Neural progenitor cell (in vitro differentiated cells): ENCODE data around the gene BCL2L13. TPM values are rescaled to one million over a fixed set of nuclear protein-coding genes. Genes with fewer than 3 reads are reported as not detected.
"Not testable (repeated sequence)": the region's sequence is repeated elsewhere in the genome, so short reads cannot be mapped to it uniquely, and the experiment has no call there.

Experiments used
- DNase-seq: peaks from one replicate; pipeline ENCODE4 v3.0.0-alpha.2; 2016; ENCODE audit warnings: low spot score
- H2AFZ ChIP-seq: fragments of 200-600 bp; sonication (generic); replicated peaks from 2 replicates; pipeline ENCODE4 v1.6.1; 2016; ENCODE audit warnings: antibody characterized with exemption
- H3F3A ChIP-seq: fragments of 200-600 bp; sonication (generic); 2 replicates; pipeline ENCODE4 v1.6.1; 2016; ENCODE audit warnings: antibody characterized with exemption, low read depth
- H3K27ac ChIP-seq: fragments of 200-600 bp; sonication (generic); 2 replicates; pipeline ENCODE4 v1.5.1; 2016; ENCODE audit warnings: mild to moderate bottlenecking
- H3K27me3 ChIP-seq: fragments of 200-600 bp; sonication (generic); 2 replicates; pipeline ENCODE4 v1.6.1; 2016; ENCODE audit warnings: mild to moderate bottlenecking, moderate library complexity
- H3K36me3 ChIP-seq: fragments of 200-600 bp; sonication (generic); 2 replicates; pipeline ENCODE4 v1.5.1; 2016
- H3K4me1 ChIP-seq: fragments of 200-600 bp; sonication (generic); 2 replicates; pipeline ENCODE4 v1.6.1; 2016; ENCODE audit warnings: mixed run types
- H3K4me2 ChIP-seq: fragments of 200-600 bp; sonication (generic); 2 replicates; pipeline ENCODE4 v1.6.1; 2016
- H3K4me3 ChIP-seq: fragments of 200-600 bp; sonication (generic); 2 replicates; pipeline ENCODE4 v1.5.1; 2016
- H3K79me2 ChIP-seq: fragments of 200-600 bp; sonication (generic); 2 replicates; pipeline ENCODE4 v1.6.1; 2016; ENCODE audit warnings: low read depth
- H3K9ac ChIP-seq: fragments of 200-600 bp; sonication (generic); 2 replicates; pipeline ENCODE4 v1.6.1; 2016
- H3K9me3 ChIP-seq: fragments of 200-600 bp; sonication (generic); 2 replicates; pipeline ENCODE4 v1.5.1; 2016; ENCODE audit warnings: low read depth
- H4K20me1 ChIP-seq: fragments of 200-600 bp; sonication (generic); 2 replicates; pipeline ENCODE4 v1.6.1; 2016; ENCODE audit warnings: low read depth
- H3K27ac Mint-ChIP-seq: 3 replicates; pipeline ENCODE4 v1.8.0; 2021; ENCODE audit warnings: mixed read lengths
- H3K27me3 Mint-ChIP-seq: 2 replicates; pipeline ENCODE4 v1.8.0; 2022; ENCODE audit warnings: low read depth, mild to moderate bottlenecking, inconsistent platforms, moderate library complexity, mixed read lengths; ENCODE audit not compliant: insufficient read depth
- H3K36me3 Mint-ChIP-seq: 3 replicates; pipeline ENCODE4 v1.8.0; 2021; ENCODE audit warnings: mixed read lengths
- H3K4me1 Mint-ChIP-seq: 3 replicates; pipeline ENCODE4 v1.8.0; 2021; ENCODE audit warnings: mixed read lengths
- H3K4me3 Mint-ChIP-seq: 3 replicates; pipeline ENCODE4 v1.8.0; 2021; ENCODE audit warnings: mild to moderate bottlenecking, moderate library complexity, mixed read lengths
- H3K9me3 Mint-ChIP-seq: 3 replicates; pipeline ENCODE4 v1.8.0; 2020; ENCODE audit warnings: mixed read lengths
- EZH2 ChIP-seq: fragments of 200-600 bp; sonication (generic); IDR thresholded peaks from 2 replicates; pipeline ENCODE4 v1.6.1; 2017; ENCODE audit warnings: antibody characterized with exemption, mild to moderate bottlenecking, moderate library complexity
- EZH2phosphoT487 ChIP-seq: fragments of 200-600 bp; sonication (generic); IDR thresholded peaks from 2 replicates; pipeline ENCODE4 v1.6.1; 2017; ENCODE audit warnings: antibody characterized with exemption
- total RNA-seq: library from RNA; depleted of rRNA; stranded (reverse); fragments of >200 nt; gene quantifications from 2 replicates; pipeline ENCODE4 v1.2.3, GENCODE V29; 2015; ENCODE audit warnings: low replicate concordance
- TF ChIP-seq, protein P1 (sequence below): fragments of 200-600 bp; sonication (generic); IDR thresholded peaks from 2 replicates; pipeline ENCODE4 v1.5.1; 2017; ENCODE audit warnings: antibody characterized with exemption, mild to moderate bottlenecking

BCL2L13 gene
- total RNA-seq, 1 donor from 2014 or later = 47.7 TPM

DNA sequence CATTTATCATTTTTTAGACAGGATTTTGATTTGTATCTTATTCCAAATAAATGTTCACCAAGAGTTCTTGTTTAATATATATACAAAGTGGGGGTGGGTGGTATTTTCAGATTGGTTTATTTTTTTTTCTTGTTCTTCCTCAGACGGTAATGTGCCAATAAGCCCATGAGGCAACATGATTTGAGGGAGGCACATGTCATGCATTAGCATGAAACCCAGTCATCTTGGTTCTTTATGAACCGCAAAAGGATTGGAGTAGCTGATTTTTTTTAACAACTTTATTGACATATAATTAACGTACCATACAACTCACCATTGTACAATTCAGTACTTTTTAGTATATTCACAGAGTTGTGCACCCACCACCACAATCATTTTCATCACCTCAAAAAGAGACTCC is 2.7 kb downstream of the BCL2L13 start:
- DNase-seq = no peak
- Mint-ChIP-seq H3K4me3 (peak overlapping the region; percentile 67), H3K27me3 (no peaks in the 10 kb centered on the region), H3K27ac (no peak overlapping the region), H3K36me3 (peaks cover 11% of the 10 kb centered on the region), H3K4me1 (peaks cover 18% of the 10 kb centered on the region), H3K9me3 (no peaks in the 10 kb centered on the region)
- Histone ChIP-seq H3K9ac (no peak overlapping the region), H3K27ac (no peak overlapping the region), H3K9me3 (no peaks in the 10 kb centered on the region), H2AFZ (no peak overlapping the region), H3K4me1 (peaks cover 9% of the 10 kb centered on the region), H3F3A (peaks cover 32% of the 10 kb centered on the region), H3K27me3 (no peaks in the 10 kb centered on the region), H3K4me3 (no peak overlapping the region), H3K36me3 (no peaks in the 10 kb centered on the region), H3K79me2 (peaks cover 52% of the 10 kb centered on the region), H3K4me2 (no peak overlapping the region), H4K20me1 (no peaks in the 10 kb centered on the region)
- no peak for TF ChIP-seq EZH2
- no peak for TF ChIP-seq EZH2phosphoT487
- TF ChIP-seq, protein P1, sequence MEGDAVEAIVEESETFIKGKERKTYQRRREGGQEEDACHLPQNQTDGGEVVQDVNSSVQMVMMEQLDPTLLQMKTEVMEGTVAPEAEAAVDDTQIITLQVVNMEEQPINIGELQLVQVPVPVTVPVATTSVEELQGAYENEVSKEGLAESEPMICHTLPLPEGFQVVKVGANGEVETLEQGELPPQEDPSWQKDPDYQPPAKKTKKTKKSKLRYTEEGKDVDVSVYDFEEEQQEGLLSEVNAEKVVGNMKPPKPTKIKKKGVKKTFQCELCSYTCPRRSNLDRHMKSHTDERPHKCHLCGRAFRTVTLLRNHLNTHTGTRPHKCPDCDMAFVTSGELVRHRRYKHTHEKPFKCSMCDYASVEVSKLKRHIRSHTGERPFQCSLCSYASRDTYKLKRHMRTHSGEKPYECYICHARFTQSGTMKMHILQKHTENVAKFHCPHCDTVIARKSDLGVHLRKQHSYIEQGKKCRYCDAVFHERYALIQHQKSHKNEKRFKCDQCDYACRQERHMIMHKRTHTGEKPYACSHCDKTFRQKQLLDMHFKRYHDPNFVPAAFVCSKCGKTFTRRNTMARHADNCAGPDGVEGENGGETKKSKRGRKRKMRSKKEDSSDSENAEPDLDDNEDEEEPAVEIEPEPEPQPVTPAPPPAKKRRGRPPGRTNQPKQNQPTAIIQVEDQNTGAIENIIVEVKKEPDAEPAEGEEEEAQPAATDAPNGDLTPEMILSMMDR = no peak

DNA sequence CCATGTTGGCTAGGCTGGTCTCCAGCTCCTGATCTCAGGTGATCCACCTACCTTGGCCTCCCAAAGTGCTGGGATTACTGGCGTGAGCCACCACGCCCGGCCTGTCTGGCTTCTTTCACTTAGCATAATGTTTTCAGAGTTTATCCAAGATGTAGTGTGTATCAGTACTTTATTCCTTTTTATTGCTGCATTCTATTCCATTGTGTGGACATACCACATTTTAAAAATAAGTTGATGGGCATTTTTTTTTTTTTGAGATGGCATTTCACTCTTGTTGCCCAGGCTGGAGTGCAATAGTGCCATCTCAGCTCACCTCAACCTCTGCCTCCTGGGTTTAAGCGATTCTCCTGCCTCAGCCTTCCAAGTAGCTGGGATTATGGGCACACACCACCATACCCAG is 3.8 kb downstream of the BCL2L13 start:
- peaks cover 60% of the 10 kb centered on the region for H3K79me2 ChIP-seq
- H2AFZ ChIP-seq, H3K4me3 Mint-ChIP-seq: not testable (repeated sequence)

DNA sequence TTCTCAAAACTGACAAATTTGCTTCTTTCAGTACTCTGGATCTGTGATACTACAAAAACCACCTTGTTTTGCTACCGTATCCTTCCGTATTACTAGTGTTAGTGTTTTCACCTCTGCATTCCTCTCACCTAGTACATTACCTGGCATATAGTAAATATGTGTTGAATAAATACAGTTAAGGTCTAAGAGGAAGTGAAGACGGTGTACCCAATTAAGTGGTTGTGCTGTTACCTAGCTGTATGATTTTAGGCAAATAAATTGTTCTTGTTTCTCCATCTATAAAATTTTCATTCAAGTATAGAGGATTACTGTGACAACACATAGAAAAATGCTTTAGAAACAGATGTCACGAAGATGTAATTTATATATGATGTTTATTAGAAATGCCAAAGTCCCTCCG is 8.9 kb downstream of the BCL2L13 start:
- Histone ChIP-seq H3K4me3 (no peak overlapping the region), H3K9ac (no peak overlapping the region), H3K27me3 (no peaks in the 10 kb centered on the region), H2AFZ (no peak overlapping the region), H3K9me3 (no peaks in the 10 kb centered on the region), H3K4me2 (no peak overlapping the region), H3K79me2 (peaks cover 41% of the 10 kb centered on the region), H3F3A (peaks cover 9% of the 10 kb centered on the region), H3K36me3 (no peaks in the 10 kb centered on the region), H4K20me1 (no peaks in the 10 kb centered on the region), H3K27ac (no peak overlapping the region), H3K4me1 (no peaks in the 10 kb centered on the region)
- Mint-ChIP-seq H3K27ac (no peak overlapping the region), H3K4me3 (no peak overlapping the region), H3K36me3 (peaks cover 4% of the 10 kb centered on the region), H3K27me3 (peaks cover 2% of the 10 kb centered on the region), H3K9me3 (no peaks in the 10 kb centered on the region), H3K4me1 (no peaks in the 10 kb centered on the region)
- no peak for TF ChIP-seq EZH2phosphoT487
- TF ChIP-seq EZH2 = no peak
- TF ChIP-seq, protein P1 = no peak
- no peak for DNase-seq

More for the DNA sequence above, 3.8 kb downstream of the BCL2L13 start:
- H3K4me1 ChIP-seq, H3K36me3 ChIP-seq, H3K4me3 ChIP-seq, H3K27me3 ChIP-seq, H3K9ac ChIP-seq, H3K27ac ChIP-seq, H3K9me3 ChIP-seq, DNase-seq, H3K4me2 ChIP-seq, H3K27me3 Mint-ChIP-seq, H3K27ac Mint-ChIP-seq, H4K20me1 ChIP-seq, H3K9me3 Mint-ChIP-seq: not testable (repeated sequence)
- Mint-ChIP-seq H3K36me3 (peaks cover 11% of the 10 kb centered on the region), H3K4me1 (peaks cover 18% of the 10 kb centered on the region)
- peaks cover 25% of the 10 kb centered on the region for H3F3A ChIP-seq

- Histone ChIP-seq H3K4me1 (no peaks in the 10 kb centered on the region), H3K9ac (no peak overlapping the region), H3K4me2 (no peak overlapping the region), H3K27ac (no peak overlapping the region), H3F3A (peaks cover 9% of the 10 kb centered on the region), H3K79me2 (peaks cover 35% of the 10 kb centered on the region), H3K9me3 (no peaks in the 10 kb centered on the region), H3K27me3 (no peaks in the 10 kb centered on the region), H2AFZ (no peak overlapping the region), H3K4me3 (no peak overlapping the region), H4K20me1 (no peaks in the 10 kb centered on the region), H3K36me3 (no peaks in the 10 kb centered on the region)
- Mint-ChIP-seq H3K4me1 (no peaks in the 10 kb centered on the region), H3K27ac (no peak overlapping the region), H3K4me3 (no peak overlapping the region), H3K9me3 (no peaks in the 10 kb centered on the region), H3K27me3 (peaks cover 2% of the 10 kb centered on the region), H3K36me3 (peaks cover 1% of the 10 kb centered on the region)
- DNase-seq = no peak
- TF ChIP-seq, protein P1 = no peak
- TF ChIP-seq EZH2 = no peak
- no peak for TF ChIP-seq EZH2phosphoT487
Observed at GRCh38 chr22:17647991-17648390, 9.4 kb downstream of the BCL2L13 start.
